Lower leg skin (tissue), 4 donors: ENCODE data around the gene CAMKMT. TPM values are rescaled to one million over a fixed set of nuclear protein-coding genes. Genes with fewer than 3 reads are reported as not detected.

Experiments used
- DNase-seq, 2 donors: peaks; one replicate each; pipeline ENCODE4 v3.0.0-alpha.2; 2019; ENCODE audit warnings: low spot score in 2 of 2
- H3K4me3 ChIP-seq: fragments of 200-600 bp; sonication (generic); 2 replicates; pipeline ENCODE4 v1.5.1; 2017; ENCODE audit warnings: mild to moderate bottlenecking, low read depth; ENCODE audit not compliant: poor library complexity, severe bottlenecking
- CTCF ChIP-seq, 3 donors: fragments of 450-650 bp; IDR thresholded peaks; one replicate each; pipeline ENCODE4 v1.5.1; 2016; ENCODE audit warnings: antibody characterized with exemption in 3 of 3, mild to moderate bottlenecking in 3 of 3, moderate library complexity in 2 of 3
- POLR2A ChIP-seq, 2 donors: fragments of 450-650 bp; IDR thresholded peaks; one replicate each; pipeline ENCODE4 v1.6.1; 2016 to 2017; ENCODE audit warnings: antibody characterized with exemption in 2 of 2, mild to moderate bottlenecking in 1 of 2, moderate library complexity in 1 of 2
- WGBS, 2 donors: methylation state at CpG; one replicate each; pipeline ENCODE4 v1.1.5; 2018; 5-methylcytosine and 5-hydroxymethylcytosine counted together
- intact Hi-C: fragments of 100-400 bp; cut with DNase I; formaldehyde crosslinking; loops from one replicate; pipeline ENCODE4 v1.15.0; 2023; ENCODE audit warnings: low total_unique reads
- total RNA-seq, 4 donors: library from RNA; depleted of rRNA; stranded (reverse); fragments of >200 nt; gene quantifications; one replicate each; pipeline ENCODE4 v1.1.0, GENCODE V29; 2016

CAMKMT gene
- total RNA-seq, 4 donors from 2014 or later: 4.2 to 18.3 (median 9.8) TPM

GRCh38 chr2:44441200-44441599, 79.5 kb downstream of the CAMKMT start:
- 88% methylated on average over 4 of the region's 4 CpGs for WGBS, 2 donors
- H3K4me3 ChIP-seq: no peak overlapping the region
- TF ChIP-seq POLR2A (IDR thresholded peaks at IDR 0.05) (no peak), CTCF (IDR thresholded peaks at IDR 0.05) (no peak)
- DNase-seq: no peak
- intact Hi-C loops: no loop called here

- intact Hi-C loops: no loop called here
- 95% methylated on average over 1 of the region's 1 CpG for WGBS, 2 donors
- DNase-seq: no peak
- TF ChIP-seq CTCF (IDR thresholded peaks at IDR 0.05) (no peak), POLR2A (IDR thresholded peaks at IDR 0.05) (no peak)
- H3K4me3 ChIP-seq: no peak overlapping the region
Measured at GRCh38 chr2:44442019-44442418, 80.3 kb downstream of the CAMKMT start.

- no peak overlapping the region for H3K4me3 ChIP-seq
- 96 to 98% methylated on average over 2 of the region's 2 CpGs for WGBS, 2 donors
- DNase-seq: no peak
- intact Hi-C loops: no loop called here
- TF ChIP-seq CTCF (IDR thresholded peaks at IDR 0.05): no peak
Measured at GRCh38 chr2:44443517-44443916, 81.8 kb downstream of the CAMKMT start.

- no peak overlapping the region for H3K4me3 ChIP-seq
- intact Hi-C loops: no loop called here
- TF ChIP-seq CTCF (IDR thresholded peaks at IDR 0.05) (no peak), POLR2A (IDR thresholded peaks at IDR 0.05) (no peak)
- DNase-seq: no peak
- 95 to 100% methylated on average over 2 of the region's 2 CpGs for WGBS, 2 donors
Measured at GRCh38 chr2:44444881-44445280, 83.1 kb downstream of the CAMKMT start.

GRCh38 chr2:44448860-44449527, 87.2 kb downstream of the CAMKMT start:
- no peak for DNase-seq
- no peak overlapping the region for H3K4me3 ChIP-seq
- TF ChIP-seq CTCF (IDR thresholded peaks at IDR 0.05): no peak
- TF ChIP-seq POLR2A (IDR thresholded peaks at IDR 0.05): no peak
- WGBS, 2 donors: 88 to 89% methylated on average over 6 of the region's 6 CpGs
- intact Hi-C loops: no loop called here

GRCh38 chr2:44450082-44450481, 88.3 kb downstream of the CAMKMT start:
- TF ChIP-seq POLR2A (IDR thresholded peaks at IDR 0.05): no peak
- TF ChIP-seq CTCF (IDR thresholded peaks at IDR 0.05): no peak
- no peak overlapping the region for H3K4me3 ChIP-seq
- no peak for DNase-seq
- WGBS, 2 donors: 94 to 96% methylated on average over 3 of the region's 3 CpGs
- intact Hi-C loops: no loop called here
